SK-N-SH (cell line): ENCODE results near the gene KCND3.

Experiments
- EP300 ChIP-seq, 2 experiments: IDR thresholded peaks; 2 replicates each; pipeline versions ENCODE4 v1.4.0 to v1.6.1; 2012; ENCODE audit warnings: borderline replicate concordance in 1 of 2, low read depth in 1 of 2, low read length in 1 of 2
- FOXM1 ChIP-seq: IDR thresholded peaks from 2 replicates; pipeline ENCODE4 v1.4.0; 2012; ENCODE audit warnings: low read depth, mild to moderate bottlenecking
- GATA2 ChIP-seq: sonication (generic); formaldehyde crosslinking; IDR thresholded peaks from 2 replicates; pipeline ENCODE4 v1.5.0; 2020; ENCODE audit warnings: mild to moderate bottlenecking, missing genetic modification reagents
- MXI1 ChIP-seq: IDR thresholded peaks from 2 replicates; pipeline ENCODE4 v1.6.1; 2012; ENCODE audit warnings: mild to moderate bottlenecking, low read depth, low read length, improper control_type of control experiment
- POLR2AphosphoS5 ChIP-seq: IDR thresholded peaks from 2 replicates; pipeline ENCODE4 v1.6.1; 2012; ENCODE audit warnings: low read depth, low read length
- RAD21 ChIP-seq: IDR thresholded peaks from 2 replicates; pipeline ENCODE4 v1.6.1; 2012; ENCODE audit warnings: mild to moderate bottlenecking, low read length
- RFX5 ChIP-seq: IDR thresholded peaks from 2 replicates; pipeline ENCODE4 v1.6.1; 2012; ENCODE audit warnings: mild to moderate bottlenecking, improper control_type of control experiment, low read length
- RXRA ChIP-seq: IDR thresholded peaks from 2 replicates; pipeline ENCODE4 v1.4.0; 2012; ENCODE audit warnings: low read depth, mild to moderate bottlenecking, borderline replicate concordance
- SMC3 ChIP-seq: IDR thresholded peaks from 2 replicates; pipeline ENCODE4 v1.6.1; 2012; ENCODE audit warnings: low read depth, low read length, improper control_type of control experiment
- TAF1 ChIP-seq: IDR thresholded peaks from 2 replicates; pipeline ENCODE4 v1.6.1; 2012; ENCODE audit warnings: low read depth, mild to moderate bottlenecking, low read length, moderate library complexity, borderline replicate concordance
- YY1 ChIP-seq: IDR thresholded peaks from 2 replicates; pipeline ENCODE4 v1.4.0; 2012; ENCODE audit warnings: low read depth, mild to moderate bottlenecking
- TF ChIP-seq, protein P1 (sequence below): fragments of 200-600 bp; sonication (generic); IDR thresholded peaks from 2 replicates; pipeline ENCODE4 v1.6.1; 2017; ENCODE audit warnings: antibody characterized with exemption, mild to moderate bottlenecking, moderate library complexity
- TF ChIP-seq, protein P2 (sequence below): IDR thresholded peaks from 2 replicates; pipeline ENCODE4 v1.4.0; 2012; ENCODE audit warnings: low read depth, borderline replicate concordance
- TF ChIP-seq, protein P3 (sequence below): IDR thresholded peaks from 2 replicates; pipeline ENCODE4 v1.6.1; 2012; ENCODE audit warnings: mild to moderate bottlenecking, low read depth, low read length, moderate library complexity

DNA sequence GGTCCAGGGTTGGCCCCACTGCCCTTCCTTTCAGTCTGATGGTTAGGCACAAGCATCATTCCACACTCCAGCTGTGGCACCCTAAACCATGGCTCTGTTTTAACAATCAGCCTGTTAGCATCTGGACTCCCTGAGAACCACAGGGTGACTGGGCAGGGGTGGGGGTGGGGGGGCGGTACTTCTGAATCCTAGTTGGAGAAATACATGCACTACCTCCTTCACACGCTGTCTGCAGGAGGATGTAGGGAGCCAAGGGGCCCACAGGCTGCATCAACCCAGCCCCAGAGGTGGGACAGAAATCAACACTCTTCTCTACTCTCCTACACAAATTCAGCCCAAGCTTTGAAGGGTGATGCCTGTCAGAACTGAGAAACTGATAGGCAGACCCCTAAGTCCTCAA, 209.9 kb downstream of the KCND3 start:
- TF ChIP-seq, protein P1, sequence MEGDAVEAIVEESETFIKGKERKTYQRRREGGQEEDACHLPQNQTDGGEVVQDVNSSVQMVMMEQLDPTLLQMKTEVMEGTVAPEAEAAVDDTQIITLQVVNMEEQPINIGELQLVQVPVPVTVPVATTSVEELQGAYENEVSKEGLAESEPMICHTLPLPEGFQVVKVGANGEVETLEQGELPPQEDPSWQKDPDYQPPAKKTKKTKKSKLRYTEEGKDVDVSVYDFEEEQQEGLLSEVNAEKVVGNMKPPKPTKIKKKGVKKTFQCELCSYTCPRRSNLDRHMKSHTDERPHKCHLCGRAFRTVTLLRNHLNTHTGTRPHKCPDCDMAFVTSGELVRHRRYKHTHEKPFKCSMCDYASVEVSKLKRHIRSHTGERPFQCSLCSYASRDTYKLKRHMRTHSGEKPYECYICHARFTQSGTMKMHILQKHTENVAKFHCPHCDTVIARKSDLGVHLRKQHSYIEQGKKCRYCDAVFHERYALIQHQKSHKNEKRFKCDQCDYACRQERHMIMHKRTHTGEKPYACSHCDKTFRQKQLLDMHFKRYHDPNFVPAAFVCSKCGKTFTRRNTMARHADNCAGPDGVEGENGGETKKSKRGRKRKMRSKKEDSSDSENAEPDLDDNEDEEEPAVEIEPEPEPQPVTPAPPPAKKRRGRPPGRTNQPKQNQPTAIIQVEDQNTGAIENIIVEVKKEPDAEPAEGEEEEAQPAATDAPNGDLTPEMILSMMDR = no peak
- TF ChIP-seq RXRA = no peak
- no peak for TF ChIP-seq RAD21
- TF ChIP-seq, protein P2, sequence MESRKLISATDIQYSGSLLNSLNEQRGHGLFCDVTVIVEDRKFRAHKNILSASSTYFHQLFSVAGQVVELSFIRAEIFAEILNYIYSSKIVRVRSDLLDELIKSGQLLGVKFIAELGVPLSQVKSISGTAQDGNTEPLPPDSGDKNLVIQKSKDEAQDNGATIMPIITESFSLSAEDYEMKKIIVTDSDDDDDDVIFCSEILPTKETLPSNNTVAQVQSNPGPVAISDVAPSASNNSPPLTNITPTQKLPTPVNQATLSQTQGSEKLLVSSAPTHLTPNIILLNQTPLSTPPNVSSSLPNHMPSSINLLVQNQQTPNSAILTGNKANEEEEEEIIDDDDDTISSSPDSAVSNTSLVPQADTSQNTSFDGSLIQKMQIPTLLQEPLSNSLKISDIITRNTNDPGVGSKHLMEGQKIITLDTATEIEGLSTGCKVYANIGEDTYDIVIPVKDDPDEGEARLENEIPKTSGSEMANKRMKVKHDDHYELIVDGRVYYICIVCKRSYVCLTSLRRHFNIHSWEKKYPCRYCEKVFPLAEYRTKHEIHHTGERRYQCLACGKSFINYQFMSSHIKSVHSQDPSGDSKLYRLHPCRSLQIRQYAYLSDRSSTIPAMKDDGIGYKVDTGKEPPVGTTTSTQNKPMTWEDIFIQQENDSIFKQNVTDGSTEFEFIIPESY = no peak
- TF ChIP-seq YY1 = no peak
- TF ChIP-seq POLR2AphosphoS5 = no peak
- TF ChIP-seq TAF1 = no peak
- TF ChIP-seq GATA2 (CRISPR knock-in tag) = no peak
- no peak for TF ChIP-seq FOXM1
- TF ChIP-seq MXI1 = no peak
- TF ChIP-seq EP300 (IDR thresholded peaks at IDR 0.05; ENCODE audit: borderline replicate concordance in 1 of 2, low read depth in 1 of 2, low read length in 1 of 2) = no peak
- TF ChIP-seq, protein P3, sequence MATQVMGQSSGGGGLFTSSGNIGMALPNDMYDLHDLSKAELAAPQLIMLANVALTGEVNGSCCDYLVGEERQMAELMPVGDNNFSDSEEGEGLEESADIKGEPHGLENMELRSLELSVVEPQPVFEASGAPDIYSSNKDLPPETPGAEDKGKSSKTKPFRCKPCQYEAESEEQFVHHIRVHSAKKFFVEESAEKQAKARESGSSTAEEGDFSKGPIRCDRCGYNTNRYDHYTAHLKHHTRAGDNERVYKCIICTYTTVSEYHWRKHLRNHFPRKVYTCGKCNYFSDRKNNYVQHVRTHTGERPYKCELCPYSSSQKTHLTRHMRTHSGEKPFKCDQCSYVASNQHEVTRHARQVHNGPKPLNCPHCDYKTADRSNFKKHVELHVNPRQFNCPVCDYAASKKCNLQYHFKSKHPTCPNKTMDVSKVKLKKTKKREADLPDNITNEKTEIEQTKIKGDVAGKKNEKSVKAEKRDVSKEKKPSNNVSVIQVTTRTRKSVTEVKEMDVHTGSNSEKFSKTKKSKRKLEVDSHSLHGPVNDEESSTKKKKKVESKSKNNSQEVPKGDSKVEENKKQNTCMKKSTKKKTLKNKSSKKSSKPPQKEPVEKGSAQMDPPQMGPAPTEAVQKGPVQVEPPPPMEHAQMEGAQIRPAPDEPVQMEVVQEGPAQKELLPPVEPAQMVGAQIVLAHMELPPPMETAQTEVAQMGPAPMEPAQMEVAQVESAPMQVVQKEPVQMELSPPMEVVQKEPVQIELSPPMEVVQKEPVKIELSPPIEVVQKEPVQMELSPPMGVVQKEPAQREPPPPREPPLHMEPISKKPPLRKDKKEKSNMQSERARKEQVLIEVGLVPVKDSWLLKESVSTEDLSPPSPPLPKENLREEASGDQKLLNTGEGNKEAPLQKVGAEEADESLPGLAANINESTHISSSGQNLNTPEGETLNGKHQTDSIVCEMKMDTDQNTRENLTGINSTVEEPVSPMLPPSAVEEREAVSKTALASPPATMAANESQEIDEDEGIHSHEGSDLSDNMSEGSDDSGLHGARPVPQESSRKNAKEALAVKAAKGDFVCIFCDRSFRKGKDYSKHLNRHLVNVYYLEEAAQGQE = no peak
- no peak for TF ChIP-seq RFX5
- no peak for TF ChIP-seq SMC3
